CD4-positive, alpha-beta T cell (primary cell): Measurements from ENCODE around the gene RBBP4. TPM values are rescaled to one million over a fixed set of nuclear protein-coding genes. Genes with fewer than 3 reads are reported as not detected.

Experiments used
- ATAC-seq: fragments of 200-7000 bp; cut with Tn5 transposase; one replicate; pipeline ENCODE4 v1.10.0; 2022; ENCODE audit warnings: mild to moderate bottlenecking; ENCODE audit not compliant: poor library complexity
- CTCF ChIA-PET: fragments of 350-600 bp; sonication (Branson Sonifier 250); formaldehyde crosslinking; loops from one replicate; lab custom pipeline; 2021; ENCODE audit warnings: antibody characterized with exemption, inconsistent platforms; lab: Charles Lee
- POLR2A ChIA-PET: fragments of 350-600 bp; sonication (Branson Sonifier 250); formaldehyde crosslinking; loops from one replicate; lab custom pipeline; 2021; ENCODE audit warnings: antibody characterized with exemption, inconsistent platforms; lab: Charles Lee
- DNase-seq, 14 experiments: peaks; one replicate each; pipeline ENCODE4 v3.0.0-alpha.2; 2013 to 2020; ENCODE audit warnings: mixed read lengths in 2 of 14
- H3K27ac ChIP-seq, 2 donors: one replicate each; pipeline versions ENCODE4 v1.5.1 to v1.7.0; 2013; ENCODE audit warnings: low read length in 2 of 2, low read depth in 1 of 2, mild to moderate bottlenecking in 1 of 2
- H3K27me3 ChIP-seq, 2 experiments: 1 replicate in 1 of 2; 2 replicates in 1 of 2; pipeline versions ENCODE4 v1.6.1 to v1.7.0; 2013; ENCODE audit warnings: low read length in 2 of 2, control low read depth in 1 of 2, mild to moderate bottlenecking in 1 of 2, moderate library complexity in 1 of 2; ENCODE audit not compliant: insufficient read depth in 2 of 2, control insufficient read depth in 1 of 2
- H3K36me3 ChIP-seq: one replicate; pipeline ENCODE4 v1.6.1; 2013; ENCODE audit warnings: low read length, control low read depth; ENCODE audit not compliant: insufficient read depth
- H3K4me1 ChIP-seq: one replicate; pipeline ENCODE4 v1.6.1; 2013; ENCODE audit warnings: low read length, control low read depth; ENCODE audit not compliant: insufficient read depth
- H3K4me3 ChIP-seq: one replicate; pipeline ENCODE4 v1.5.1; 2013; ENCODE audit warnings: mild to moderate bottlenecking, low read length, moderate library complexity
- H3K9me3 ChIP-seq, 2 experiments: 1 replicate in 1 of 2; 2 replicates in 1 of 2; pipeline versions ENCODE4 v1.6.1 to v1.7.0; 2013; ENCODE audit warnings: low read length in 2 of 2, mild to moderate bottlenecking in 2 of 2, control low read depth in 1 of 2, moderate library complexity in 1 of 2; ENCODE audit not compliant: control insufficient read depth in 1 of 2, insufficient read depth in 1 of 2
- H3K27ac Mint-ChIP-seq: one replicate; pipeline ENCODE4 v1.8.0; 2020; ENCODE audit warnings: mixed read lengths
- H3K27me3 Mint-ChIP-seq: one replicate; pipeline ENCODE4 v1.8.0; 2021; ENCODE audit warnings: mixed read lengths
- H3K36me3 Mint-ChIP-seq: one replicate; pipeline ENCODE4 v1.8.0; 2021; ENCODE audit warnings: low read depth, mixed read lengths
- H3K4me1 Mint-ChIP-seq: one replicate; pipeline ENCODE4 v1.8.0; 2021; ENCODE audit warnings: low read depth, mixed read lengths
- H3K4me3 Mint-ChIP-seq: one replicate; pipeline ENCODE4 v1.8.0; 2020; ENCODE audit warnings: mild to moderate bottlenecking, mixed read lengths
- H3K9me3 Mint-ChIP-seq: one replicate; pipeline ENCODE4 v1.8.0; 2020; ENCODE audit warnings: mixed read lengths
- CTCF ChIP-seq: fragments of 200-600 bp; IDR thresholded peaks from one replicate; pipeline ENCODE4 v1.8.0; 2022; ENCODE audit warnings: antibody characterized with exemption, mild to moderate bottlenecking
- intact Hi-C, 2 experiments: fragments of 100-400 bp; cut with DNase I in 1 of 2; cut with micrococcal nuclease in 1 of 2; formaldehyde crosslinking; loops; one replicate each; pipeline versions ENCODE4 v1.15.1 to v1.9.0; 2023 to 2025; cut with DNase I, micrococcal nuclease
- total RNA-seq, 174 experiments: library from RNA in 2 of 174; stranded (reverse) in 2 of 174; gene quantifications; one replicate each; pipeline ENCODE4 v1.2.3 and lab custom pipeline; 2021 to 2026

The RBBP4 gene
- total RNA-seq, 2 experiments from 2014 or later: 108 to 117 TPM

- Histone ChIP-seq H3K36me3 (no peaks in the 10 kb centered on the region), H3K4me1 (peaks cover 14% of the 10 kb centered on the region), H3K9me3 (peaks cover 0 to 9% of the 10 kb centered on the region in 2 experiments), H3K27ac (no peak overlapping the region), H3K27me3 (peaks cover 33 to 44% of the 10 kb centered on the region in 2 experiments), H3K4me3 (no peak overlapping the region)
- no peak for TF ChIP-seq CTCF
- no peak for ATAC-seq
- DNase-seq: no peak
- H3K27me3 Mint-ChIP-seq: peaks cover 46% of the 10 kb centered on the region
- POLR2A ChIA-PET: no interaction called here
- CTCF ChIA-PET: interaction anchor here (1.1 kb wide), 1 partner anchor 10 kb away, joined by 5 read pairs; no protein-coding TSS in a partner anchor
- H3K36me3 Mint-ChIP-seq: no peaks in the 10 kb centered on the region
- no peaks in the 10 kb centered on the region for H3K9me3 Mint-ChIP-seq
- H3K4me1 Mint-ChIP-seq: peaks cover 12% of the 10 kb centered on the region
- no peak overlapping the region for H3K27ac Mint-ChIP-seq
- intact Hi-C loops: no loop called here
- peak overlapping the region; percentile 54 for H3K4me3 Mint-ChIP-seq
Measured at GRCh38 chr1:32701951-32702598, 51.1 kb downstream of the RBBP4 start.

- ATAC-seq: peak; percentile 41
- peaks cover 52% of the 10 kb centered on the region for H3K27me3 Mint-ChIP-seq
Measured at GRCh38 chr1:32702599-32703478, 51.8 kb downstream of the RBBP4 start, which contains the start of gene SYNC. Gene SYNC (minus strand): TSS chr1:32702770. CDS start chr1:32702660, 110 bp downstream.

More at GRCh38 chr1:32702599-32703478, 51.8 kb downstream of the RBBP4 start, which contains the start of gene SYNC:
- intact Hi-C loops: no loop called here
- H3K27ac Mint-ChIP-seq: no peak within 1 kb of the TSS
- Histone ChIP-seq H3K4me3 (peak within 1 kb of the TSS; percentile 31), H3K27ac (no peak within 1 kb of the TSS), H3K9me3 (peaks cover 0 to 9% of the 10 kb centered on the region in 2 experiments), H3K4me1 (peaks cover 14% of the 10 kb centered on the region), H3K27me3 (peaks cover 33 to 44% of the 10 kb centered on the region in 2 experiments), H3K36me3 (no peaks in the 10 kb centered on the region)
- CTCF ChIA-PET: interaction anchor here (1.0 to 1.1 kb wide), 2 partner anchors 9 to 10 kb away, joined by 4 to 5 read pairs; no protein-coding TSS in a partner anchor
- H3K4me3 Mint-ChIP-seq: peak within 1 kb of the TSS; percentile 54
- POLR2A ChIA-PET: no interaction called here
- DNase-seq: peak in 2 of 14 experiments; percentile 3 to 7
- H3K9me3 Mint-ChIP-seq: no peaks in the 10 kb centered on the region
- H3K4me1 Mint-ChIP-seq: peaks cover 12% of the 10 kb centered on the region
- no peaks in the 10 kb centered on the region for H3K36me3 Mint-ChIP-seq
- TF ChIP-seq CTCF: no peak
